GF-D8 (cell line): Measurements from ENCODE around the gene DAPP1.

Source experiments
- DNase-seq: peaks from one replicate; lab custom pipeline; 2025; lab: John Stamatoyannopoulos, UW

DAPP1 gene

DNA sequence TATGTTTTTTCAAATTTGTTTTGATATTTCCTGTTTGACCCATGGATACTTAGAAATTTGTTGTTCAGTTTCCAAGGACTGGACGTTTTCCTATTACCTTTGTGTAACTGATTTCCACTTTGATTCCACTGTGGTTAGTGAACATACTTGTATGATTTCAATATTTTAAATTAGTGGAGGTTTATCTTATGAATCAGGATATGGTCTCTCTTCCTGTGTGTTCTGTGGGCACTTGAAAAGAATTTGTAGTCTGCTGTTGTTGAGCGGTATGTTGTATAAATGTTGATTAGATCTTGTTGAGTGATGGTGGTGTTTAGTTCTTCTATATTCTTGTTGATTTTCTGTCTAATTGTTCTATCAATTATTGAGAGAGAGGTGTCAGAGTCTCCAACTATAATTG lies 98.8 kb downstream of the DAPP1 start:
- DNase-seq, result no peak

DNA sequence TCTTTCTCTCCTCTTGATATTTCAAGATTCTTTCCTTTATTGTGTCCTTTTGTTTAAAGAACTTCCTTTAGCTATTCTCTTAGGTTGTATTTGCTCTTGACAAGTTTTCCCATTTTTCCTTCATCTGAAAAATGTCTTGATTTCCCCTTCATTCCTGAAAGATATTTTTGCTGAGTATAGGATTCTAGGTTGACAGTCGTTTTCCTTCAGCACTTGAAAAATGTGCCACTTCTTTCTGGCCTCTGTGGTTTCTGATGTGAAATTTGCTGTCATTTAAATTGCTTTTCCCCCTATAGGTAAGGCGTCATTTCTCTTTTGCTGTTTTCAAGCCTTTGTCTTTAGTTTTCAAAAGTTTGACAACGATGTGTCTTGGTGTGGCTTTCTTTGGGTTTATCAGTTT lies 100.9 kb downstream of the DAPP1 start:
- DNase-seq, result no peak

DNA sequence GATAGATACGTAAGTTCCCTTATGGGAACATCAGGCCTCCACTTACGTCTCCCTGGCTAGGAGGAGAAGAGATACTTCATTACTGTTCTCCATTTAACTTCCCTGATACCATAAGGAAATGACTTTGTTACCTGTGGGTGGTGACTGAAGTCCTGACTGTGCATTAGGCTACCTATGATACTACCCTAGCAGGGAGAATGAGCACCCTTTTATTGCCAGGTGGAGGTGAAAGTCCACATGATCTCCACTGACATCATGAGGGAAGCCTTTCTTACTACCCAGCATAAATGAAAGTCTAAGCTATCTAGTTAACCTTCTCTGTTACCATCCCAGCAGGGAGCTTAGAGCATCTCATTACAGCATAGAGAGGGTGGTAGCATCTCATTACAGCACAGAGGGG lies 102.0 kb downstream of the DAPP1 start:
- no peak for DNase-seq
